HG02623 (cell line): ENCODE measurements around the gene IL3.

Experiments used
- ATAC-seq: cut with Tn5 transposase; IDR thresholded peaks from one replicate; pipeline ENCODE4 v1.9.1; 2021; ENCODE audit warnings: moderate library complexity; ENCODE audit not compliant: unreplicated experiment

IL3 gene

DNA sequence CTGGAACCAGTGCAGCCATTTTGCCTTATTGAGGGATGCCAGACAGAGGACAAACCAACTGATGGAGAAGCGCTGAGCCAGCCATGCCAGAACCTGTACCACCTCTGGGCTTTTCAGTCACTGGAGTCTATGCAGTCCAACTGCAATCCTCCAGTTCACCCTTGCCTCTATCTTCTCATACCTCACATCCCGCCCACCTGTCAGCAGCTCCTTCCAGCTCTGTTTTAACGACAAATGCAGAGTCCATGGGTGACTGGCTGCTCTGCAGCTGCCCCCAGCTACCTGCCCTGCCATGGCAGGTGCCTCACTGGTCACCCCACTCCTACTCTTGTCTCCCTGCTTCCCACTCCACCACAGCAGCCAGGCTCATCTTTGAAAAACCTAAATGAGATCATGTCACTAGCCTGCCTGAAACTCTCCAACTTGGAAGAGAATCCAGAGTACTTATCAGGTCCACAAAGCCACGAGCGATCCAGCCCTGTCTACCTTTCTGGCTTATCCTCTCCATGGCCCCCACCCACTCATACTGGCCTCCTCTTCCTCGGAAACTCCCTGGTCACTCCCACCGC, 35.0 kb upstream of the IL3 start:
- no peak for ATAC-seq

DNA sequence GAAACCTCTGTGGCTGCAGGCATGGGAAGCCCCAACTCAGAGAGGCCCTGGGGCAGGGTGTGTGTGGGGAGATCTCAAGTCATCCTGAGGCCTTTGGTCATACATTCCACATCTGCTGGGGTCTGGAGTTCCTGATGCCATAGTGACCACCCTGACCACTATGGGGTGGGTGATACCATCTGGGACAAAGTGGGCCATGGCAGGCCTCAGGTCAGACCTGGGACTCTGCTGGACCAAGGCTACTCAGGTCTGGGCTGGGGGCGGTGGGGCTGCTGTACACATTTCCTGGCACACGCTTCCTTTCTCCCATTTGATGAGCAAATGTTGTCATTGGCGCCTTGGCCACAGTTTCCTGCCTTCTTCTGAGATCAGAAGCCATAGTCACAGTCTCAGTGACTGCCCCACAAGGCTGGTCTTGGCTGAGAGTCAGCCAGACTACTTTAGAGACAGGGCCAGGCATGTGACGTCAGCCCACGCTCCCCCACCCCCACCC, 33.9 kb upstream of the IL3 start:
- no peak for ATAC-seq

DNA sequence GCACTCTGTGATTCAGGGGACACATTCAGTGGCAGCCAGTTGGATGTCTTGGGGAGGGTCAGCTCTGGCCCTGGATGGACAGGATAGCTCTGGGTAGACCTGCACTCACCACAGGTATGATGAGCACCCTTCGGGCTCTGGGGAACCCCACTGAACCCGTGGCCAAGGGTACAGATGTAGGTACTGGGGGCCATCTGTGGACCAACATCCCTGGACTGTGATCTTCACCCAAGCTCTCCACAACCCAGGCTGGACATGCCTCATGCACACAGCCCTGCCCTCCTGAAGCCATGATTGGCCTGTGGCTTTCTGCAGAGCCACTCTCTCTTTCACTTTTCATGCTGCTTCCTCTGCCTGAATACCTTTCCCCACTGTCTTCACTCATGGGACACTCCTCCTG, 33.4 kb upstream of the IL3 start:
- peak; percentile 55 for ATAC-seq

DNA sequence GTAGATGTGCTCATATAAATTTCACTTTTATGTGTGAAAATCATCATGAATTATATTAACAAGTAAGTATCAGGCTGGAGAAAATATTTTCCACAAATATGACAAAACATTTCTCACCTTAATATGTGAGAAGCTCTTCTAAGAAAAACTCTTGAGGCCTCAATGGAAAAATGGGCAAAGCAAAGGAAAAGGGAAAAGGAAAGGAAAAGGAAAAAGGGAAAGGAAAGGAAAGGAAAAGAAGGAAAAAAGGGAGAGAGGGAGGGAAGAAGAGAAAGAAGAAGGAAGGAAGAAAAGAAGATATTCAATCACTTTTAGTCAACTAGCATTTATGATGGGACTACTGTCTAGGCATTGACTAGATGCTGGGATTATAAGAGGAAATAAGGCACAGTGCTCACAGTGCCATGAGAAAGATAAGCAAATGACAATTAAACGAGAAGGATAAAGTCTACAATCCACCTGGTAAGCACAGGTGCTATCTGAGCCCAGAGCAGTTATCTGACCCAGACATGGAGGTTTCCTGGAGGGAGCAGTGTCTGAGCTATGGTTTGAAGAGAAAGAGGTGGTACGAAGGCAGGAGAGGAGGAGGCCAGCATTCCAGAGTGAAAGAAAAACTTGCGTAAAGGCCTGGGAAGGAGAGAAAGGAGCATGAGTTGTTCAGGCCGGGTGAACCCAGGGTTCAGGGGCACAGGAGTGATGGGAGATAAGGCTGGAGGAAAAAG, 30.7 kb upstream of the IL3 start:
- ATAC-seq: no peak

DNA sequence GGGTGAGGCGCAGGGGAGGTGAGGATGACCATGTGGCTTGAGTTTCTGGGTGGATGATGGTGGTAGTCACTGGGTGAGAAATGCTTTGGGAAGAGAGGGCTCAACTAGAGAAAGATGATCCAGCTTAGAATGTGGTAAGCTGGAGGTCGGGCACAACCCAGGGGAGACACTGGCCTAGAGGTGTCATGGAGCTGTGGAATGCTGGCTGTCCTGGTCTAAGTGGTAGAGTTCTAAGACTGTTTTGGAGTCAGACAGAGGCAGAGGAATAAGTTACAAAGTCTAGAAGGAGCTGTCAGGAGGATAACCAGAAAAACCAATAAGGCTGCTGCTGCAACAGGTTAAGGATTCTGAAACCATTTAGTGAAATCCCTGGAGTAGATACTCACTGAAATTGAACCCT, 29.8 kb upstream of the IL3 start:
- ATAC-seq: no peak

DNA sequence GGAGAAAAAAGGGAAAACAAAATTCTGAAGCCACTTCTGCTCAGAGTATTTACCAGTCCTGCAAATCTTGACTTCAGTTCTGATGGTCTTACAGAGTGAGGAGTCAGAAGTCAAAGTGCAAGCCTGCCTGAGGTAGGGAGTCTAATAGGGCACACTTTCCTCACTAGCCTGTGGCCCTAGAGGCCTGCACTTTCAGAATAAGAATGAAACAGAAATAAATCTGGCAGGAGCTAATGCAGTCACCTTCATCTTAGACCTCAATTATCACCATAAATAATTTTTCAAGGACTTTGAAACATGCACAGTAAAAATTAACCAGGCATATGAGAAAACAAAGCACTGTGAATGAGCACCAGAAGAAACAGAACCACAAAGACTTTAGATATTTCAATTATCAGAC, 28.3 kb upstream of the IL3 start:
- no peak for ATAC-seq

DNA sequence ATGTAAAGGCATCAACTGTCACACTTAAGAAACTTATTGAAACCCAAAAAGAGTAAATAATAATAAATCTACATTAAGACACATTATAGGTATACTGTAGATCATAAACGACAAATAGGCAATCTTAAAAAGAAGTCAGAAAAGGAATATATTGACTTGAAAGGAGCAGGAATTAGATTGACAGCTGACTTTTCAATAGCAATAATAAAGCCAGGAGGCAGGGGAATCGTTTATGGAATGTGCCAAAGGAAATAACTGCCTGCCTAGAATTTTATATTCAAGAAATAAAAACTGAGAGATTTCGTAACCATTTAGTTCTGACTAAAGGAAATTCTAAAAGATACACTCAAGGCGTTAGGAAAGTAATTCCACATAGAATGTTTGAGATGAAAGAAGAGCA, 27.3 kb upstream of the IL3 start:
- ATAC-seq: no peak

DNA sequence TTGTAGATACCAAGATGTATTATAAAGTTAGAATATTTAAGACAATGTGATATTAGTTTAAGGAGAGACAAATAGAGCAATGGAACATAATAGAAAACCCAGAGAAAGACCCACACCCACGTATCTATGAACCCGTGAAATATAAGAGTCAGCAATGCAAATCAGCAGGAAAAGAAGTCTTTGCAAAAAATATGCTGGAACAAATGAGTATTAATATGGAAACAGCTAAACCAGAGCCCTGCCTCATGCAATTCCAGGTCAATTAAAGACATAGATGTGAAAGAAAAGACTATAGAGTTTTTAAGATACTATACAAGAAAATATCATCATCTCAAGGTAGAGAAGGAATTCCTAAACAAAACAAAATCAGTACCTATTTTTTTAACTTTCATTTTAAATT, 23.1 kb upstream of the IL3 start:
- no peak for ATAC-seq

DNA sequence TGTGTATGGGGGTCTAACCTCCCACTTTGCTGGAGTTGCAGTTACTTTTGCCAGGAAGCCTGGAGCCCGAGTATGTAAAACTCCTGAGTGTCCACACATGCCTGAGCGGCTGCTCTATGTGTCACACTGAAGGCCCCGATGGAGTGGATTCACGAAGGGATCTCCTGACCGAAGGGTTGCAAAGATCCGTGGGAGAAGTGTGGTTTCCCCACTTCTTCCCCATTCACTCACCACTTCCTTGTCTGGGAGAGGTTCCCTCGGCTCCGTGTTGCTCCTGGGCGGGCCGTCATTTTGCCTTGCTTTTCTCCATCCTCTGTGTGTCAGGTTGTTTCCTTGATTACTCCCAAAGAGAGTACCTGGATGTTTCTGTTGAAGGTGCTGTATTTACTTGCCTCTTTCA, 16.2 kb upstream of the IL3 start:
- ATAC-seq: no peak

DNA sequence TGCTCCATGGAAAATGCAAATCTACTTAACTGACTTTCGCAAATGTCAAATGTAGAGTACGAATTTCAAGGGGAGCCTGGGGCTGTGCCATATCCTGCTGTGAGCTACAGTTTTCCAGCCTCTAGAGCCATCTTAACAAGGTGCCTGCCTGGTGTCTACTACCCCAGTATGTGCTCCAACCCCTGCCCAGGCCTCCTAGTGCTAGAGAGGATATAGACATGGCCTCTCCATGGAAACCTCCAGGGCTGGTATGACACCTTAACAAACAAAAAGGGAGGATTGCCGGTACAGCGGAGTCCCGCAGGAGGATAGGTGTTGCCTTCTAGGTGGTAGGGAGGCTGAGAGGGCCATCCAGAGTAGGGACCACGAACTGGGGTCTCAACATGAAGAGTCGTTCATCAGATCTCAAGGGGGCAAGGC, 13.6 kb upstream of the IL3 start:
- ATAC-seq: no peak

DNA sequence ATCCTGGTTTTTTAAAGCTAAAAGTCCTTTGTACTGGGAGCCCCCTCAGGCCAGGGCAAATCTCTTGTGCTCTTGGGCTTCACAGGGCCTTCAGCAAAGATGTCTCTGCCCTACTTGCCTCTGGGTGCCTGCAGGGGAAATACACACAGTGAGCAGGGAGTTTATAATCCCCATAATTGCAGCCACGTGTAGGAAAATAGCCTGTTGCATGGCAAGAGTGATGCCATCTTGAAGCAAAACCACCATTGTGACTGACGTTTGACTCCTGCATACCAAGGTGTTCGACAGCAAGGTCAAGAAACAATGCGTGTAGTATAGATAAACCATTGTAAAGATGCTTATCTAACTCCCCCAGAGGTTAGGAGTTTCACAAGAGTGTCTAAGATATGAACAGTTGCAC, 11.4 kb upstream of the IL3 start:
- ATAC-seq: no peak

DNA sequence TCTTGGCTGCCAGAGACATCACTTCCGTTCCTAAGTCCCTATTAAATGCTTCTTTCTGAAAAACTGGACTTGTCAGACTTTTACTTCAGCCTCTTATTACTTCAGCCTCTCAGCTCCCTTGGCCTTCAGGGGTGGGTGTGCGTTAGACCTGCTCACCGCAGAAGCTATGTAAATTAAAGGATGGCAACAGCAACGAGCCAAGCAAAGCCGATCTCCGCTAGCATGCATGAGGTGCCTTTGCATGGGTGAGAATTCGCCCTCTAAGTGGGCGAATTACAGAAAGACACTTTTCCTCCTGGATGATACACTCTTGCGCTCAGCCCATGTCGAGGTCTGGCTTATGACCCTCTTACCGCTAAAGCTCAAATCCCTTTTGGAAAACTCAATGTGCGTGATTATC, 10.9 kb upstream of the IL3 start:
- ATAC-seq: no peak

DNA sequence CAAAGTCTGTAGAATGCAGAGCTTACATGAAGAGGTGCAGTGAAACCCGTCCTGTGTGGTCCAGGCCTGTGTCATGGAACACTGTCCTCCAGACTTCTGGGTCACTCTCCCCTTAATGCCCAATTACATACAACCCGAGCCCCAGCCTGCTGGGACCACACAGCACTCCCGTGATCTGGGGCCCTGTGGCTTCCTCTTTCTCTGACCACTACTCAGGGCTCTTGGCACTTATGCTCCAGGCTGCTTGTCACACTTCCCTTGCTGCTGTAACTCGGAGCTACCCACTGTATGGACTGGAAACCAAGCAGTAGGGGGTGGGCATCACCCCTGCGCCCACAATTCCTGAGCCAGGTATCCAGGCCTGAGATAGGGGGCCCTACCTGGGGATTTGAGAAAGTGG, 10.3 kb upstream of the IL3 start:
- no peak for ATAC-seq

DNA sequence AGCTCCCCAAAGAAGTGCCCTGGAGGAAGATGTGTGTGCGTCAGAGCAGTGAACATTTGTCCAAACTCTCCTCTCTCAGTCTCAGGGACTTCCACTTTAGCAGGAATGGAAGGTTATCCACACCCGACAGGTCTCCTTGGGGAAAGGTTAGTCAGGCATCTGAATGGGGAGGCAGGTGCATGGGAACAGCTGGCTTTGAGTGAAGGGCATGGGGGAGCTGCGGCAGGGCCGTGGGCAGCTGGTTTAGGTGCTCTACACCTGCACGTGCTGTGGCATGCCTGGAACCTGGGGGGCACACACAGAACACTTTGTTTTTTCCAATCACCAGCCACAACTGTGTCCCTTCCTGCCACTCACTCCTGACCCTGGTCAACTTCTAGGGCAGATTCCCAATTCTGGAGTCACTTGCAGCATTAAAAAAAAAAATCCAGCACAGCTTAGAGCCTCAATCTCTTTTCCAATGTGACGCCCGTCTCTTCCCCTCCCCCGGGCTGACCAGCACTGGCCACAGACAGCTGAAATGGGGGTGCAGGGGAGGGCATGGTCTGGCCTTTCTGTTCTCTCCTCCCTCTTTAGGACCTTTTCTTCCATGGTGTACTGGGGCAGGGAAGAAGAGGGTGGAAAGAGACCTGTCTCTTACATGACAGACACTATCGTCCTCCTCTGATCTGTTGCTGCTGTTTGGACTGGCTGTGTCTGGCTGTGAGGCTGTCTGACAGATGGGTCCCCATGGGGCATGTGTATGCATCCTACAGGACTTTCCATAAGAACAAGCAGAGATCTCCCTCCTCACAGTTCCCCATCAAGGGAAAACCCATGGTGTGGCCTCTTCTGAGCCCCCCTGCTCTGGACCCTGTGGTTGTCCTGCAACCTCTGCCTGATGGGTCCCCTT, 9.5 kb upstream of the IL3 start:
- ATAC-seq: no peak

DNA sequence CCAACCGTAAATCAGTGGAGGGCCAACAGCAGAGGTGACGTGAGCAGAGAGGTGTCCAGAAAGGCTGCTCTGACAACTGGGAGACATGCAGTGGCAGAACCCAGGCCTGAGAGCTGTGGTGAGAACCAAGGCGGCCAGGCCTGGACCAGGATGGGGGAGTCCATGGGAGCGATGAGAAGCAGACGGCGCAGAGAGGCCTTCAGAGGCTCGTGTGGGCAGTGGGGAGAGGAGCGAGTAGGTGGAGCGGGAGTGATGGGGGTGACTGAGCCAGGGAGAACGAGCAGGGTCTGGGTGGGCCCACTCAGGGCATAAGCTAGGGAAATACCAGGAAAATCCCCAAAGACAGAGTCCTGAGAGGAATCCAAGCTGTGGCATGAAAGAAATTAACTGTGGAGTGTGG, 7.9 kb upstream of the IL3 start:
- ATAC-seq: no peak

DNA sequence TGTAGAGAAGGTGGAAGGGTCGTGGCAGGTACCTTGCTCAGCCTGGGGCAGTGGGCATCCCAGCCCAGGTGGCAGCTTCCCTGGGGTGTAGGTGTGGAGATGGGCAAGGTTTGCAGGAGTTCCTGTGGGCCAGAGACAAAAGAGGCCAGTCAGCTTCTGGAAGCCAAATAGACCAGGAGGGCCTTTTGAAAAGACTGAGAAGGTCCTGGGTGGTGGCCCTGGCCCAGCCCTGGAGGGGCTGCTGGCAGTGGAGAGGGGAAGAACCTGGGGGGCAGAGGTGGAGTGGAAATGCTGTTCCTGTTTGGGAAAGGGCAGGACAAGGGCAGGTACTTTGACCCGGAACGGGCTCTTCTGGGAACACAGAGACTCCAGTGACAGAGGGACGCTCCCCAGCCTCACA, 7.0 kb upstream of the IL3 start:
- ATAC-seq: no peak

DNA sequence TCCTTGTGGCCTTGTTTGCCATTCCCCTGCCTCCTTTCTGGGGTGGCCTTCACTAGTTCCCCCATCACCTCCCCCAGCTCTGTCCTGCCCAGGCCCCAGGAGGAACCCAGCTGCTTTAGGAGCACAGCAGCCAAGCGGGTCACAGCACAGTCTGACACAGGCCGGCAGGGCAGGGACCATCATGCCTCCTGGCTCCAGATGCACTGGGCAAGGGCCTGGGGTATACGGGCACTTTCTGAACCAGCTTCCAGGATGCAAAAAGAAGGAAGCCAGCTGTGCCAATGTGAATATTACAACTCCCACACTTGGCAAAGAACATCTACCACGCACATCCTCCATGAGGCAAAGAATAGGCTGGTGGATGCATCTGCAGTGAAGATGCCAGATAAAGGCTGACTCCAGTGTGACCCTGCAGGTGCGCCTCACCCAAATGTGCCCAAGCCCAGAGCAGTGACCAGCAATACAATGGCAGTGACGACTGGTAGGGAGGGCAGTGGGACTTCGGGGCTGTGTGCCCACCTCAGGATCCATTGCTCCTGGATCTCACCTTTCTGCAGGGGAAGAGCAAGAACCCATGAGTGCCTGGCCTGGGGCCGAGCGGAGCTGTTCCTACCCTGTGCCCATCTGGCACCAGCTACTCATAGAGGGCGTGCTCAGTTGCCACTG, 6.3 kb upstream of the IL3 start:
- no peak for ATAC-seq

DNA sequence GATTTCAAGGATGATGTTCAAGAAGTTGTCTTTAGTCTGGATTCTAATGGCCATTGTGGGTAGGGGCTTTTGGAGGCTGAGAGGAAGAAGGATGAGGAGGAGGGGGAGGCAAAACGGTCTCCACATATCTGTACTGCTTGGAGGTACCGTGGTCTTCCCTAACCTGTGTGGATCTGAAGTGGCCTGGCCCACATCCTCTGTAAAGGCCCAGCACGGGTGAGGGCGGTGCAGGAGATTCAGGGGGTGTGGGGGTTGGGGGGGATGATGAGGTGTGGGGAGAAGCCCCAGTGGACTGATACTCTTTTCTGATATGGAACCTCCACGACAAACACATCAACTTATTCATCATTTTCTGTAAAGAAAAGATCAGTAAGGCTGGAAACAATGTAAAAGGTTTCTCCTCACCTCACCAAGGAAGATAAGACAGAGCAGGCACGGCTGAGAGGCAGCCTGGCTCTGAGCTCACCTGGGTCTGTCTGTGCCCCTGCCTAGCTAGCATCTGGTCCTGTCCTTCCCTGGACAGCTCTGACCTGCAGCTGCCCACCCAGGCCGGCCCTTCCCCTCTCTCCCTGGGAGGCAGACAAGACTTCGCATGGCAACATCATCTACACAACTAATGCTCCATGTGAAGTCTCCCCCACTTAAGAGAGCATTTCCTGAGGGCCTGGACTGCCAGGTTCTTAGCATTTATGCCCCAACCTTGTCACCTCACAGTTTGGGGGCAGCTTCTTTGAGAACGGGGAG, 5.6 kb upstream of the IL3 start:
- ATAC-seq: no peak

DNA sequence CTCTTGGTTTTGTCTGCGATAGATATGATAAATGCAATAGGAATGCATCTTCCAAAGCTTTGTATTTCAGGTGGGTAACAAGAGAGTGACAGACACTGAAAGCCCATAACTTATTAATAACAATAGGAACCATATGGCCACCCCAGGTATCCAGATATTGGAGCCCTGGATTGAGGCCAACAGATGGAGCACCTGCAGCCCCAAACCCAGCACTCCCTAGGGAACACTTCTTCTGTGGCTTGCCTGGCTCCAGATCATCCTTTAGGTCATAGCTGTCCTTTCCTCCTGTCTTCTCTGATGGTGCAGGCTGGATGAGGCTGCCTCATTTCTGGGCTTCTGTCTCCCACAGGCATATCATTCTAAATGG, 5.0 kb upstream of the IL3 start:
- ATAC-seq: no peak

DNA sequence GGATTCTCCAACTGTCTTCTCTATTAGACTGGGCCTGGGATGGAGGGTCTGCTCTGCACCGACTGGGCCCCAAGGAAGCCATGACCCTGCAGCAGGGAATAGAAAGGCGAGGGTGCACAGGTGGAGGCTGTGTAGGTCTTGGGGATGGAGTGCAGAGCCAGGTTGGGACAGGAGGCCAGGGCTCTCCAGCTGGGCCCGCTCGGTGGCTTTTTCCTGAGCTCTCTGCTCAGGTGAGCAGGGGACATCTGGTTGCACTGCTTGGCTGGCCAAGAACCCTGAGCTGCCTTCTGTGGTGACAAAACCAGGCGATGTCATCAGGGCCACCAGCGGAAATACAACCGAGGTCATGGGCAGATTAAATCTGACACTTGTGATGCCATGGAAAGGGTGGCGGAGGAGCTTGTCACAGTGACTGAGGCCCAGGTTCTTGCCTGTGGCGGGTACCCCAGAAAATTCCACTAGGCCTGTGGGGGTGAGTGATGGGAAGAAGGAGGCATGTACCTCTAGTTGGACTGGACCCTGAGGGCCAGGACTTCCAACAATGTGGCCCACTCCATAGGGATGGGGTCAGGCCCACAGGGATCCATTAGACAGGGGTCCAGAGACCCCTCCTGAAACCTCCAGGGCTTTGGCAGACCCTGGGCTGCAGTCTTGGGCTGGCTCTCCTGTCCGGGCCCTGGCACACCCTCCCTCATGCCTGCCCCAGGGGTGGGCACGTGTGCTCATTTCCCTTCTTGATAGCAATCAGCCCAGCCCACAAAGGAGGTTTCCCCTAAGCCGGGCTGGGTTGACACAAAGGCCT, 4.4 kb upstream of the IL3 start:
- ATAC-seq: no peak
